ENCODE data around the gene DUS3L.
"Not testable (repeated sequence)": the region's sequence is repeated elsewhere in the genome, so short reads cannot be mapped to it uniquely, and the experiment has no call there.

Gene DUS3L

GRCh38 chr19:5799247-5800241, 8.6 kb upstream of the DUS3L start:
- DNase-seq = no peak

GRCh38 chr19:5798244-5798643, 7.3 kb upstream of the DUS3L start:
- DNase-seq = no peak

- DNase-seq = no peak
These were observed 4.5 kb upstream of the DUS3L start for GRCh38 chr19:5795382-5795919.

- no peak for DNase-seq
These were observed 2.2 kb upstream of the DUS3L start for GRCh38 chr19:5793188-5793587.

- DNase-seq = no peak
These were observed 1.3 kb upstream of the DUS3L start for GRCh38 chr19:5792224-5792623.

GRCh38 chr19:5789886-5790558, 941 bp downstream of the DUS3L start:
- DNase-seq = no peak

GRCh38 chr19:5789351-5789761, 1.6 kb downstream of the DUS3L start:
- no peak for DNase-seq

- no peak for DNase-seq
These were observed 2.5 kb downstream of the DUS3L start for GRCh38 chr19:5788422-5788821.

GRCh38 chr19:5787409-5788182, 3.4 kb downstream of the DUS3L start:
- no peak for DNase-seq

- DNase-seq = no peak
These were observed 4.2 kb downstream of the DUS3L start for GRCh38 chr19:5786593-5787408.

GRCh38 chr19:5785423-5785822, 5.5 kb downstream of the DUS3L start:
- DNase-seq = no peak

GRCh38 chr19:5784581-5785147, 6.3 kb downstream of the DUS3L start, which contains the start of gene PRR22:
TSS of gene PRR22 (minus strand) at chr19:5784746. CDS start at chr19:5784660, 86 bp downstream.
- no peak for DNase-seq

GRCh38 chr19:5782945-5783919, 7.7 kb downstream of the DUS3L start:
- no peak for DNase-seq

- no peak for DNase-seq
These were observed 8.6 kb downstream of the DUS3L start for GRCh38 chr19:5782322-5782721.

GRCh38 chr19:5780916-5781315, 10.0 kb downstream of the DUS3L start:
- not testable (repeated sequence) for DNase-seq

GRCh38 chr19:5778402-5778801, 12.6 kb downstream of the DUS3L start:
- DNase-seq = no peak

GRCh38 chr19:5775668-5776309, 15.2 kb downstream of the DUS3L start:
- no peak for DNase-seq

GRCh38 chr19:5774921-5775320, 16.0 kb downstream of the DUS3L start:
- no peak for DNase-seq

GRCh38 chr19:5773276-5773675, 17.7 kb downstream of the DUS3L start:
- no peak for DNase-seq

GRCh38 chr19:5772416-5772815, 18.5 kb downstream of the DUS3L start:
- no peak for DNase-seq

Measured in suppressor macrophage (primary cell).